Measurements from ENCODE around the gene KLF13.

DNA sequence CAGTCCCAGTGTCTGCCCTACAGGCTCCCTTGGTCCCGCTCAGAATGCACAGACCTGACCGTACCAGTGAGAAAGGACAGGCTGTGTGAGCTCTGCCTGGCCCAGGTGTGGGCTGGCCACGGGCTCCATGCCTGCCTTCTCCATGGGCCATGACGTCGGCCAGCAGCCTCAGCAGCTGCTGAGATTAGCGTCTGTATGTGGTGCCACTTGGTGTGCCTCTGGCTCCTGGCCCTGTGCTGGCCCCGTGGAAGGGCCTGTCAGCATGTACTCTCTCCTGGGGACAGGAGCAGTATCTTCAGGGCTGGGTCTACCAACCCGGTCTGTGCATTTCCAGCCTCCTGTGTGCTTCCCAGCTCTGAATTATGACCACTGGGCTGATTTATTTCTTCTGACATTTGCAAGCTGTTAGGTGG lies 25.7 kb downstream of the KLF13 start:
- TF ChIP-seq, protein P1, sequence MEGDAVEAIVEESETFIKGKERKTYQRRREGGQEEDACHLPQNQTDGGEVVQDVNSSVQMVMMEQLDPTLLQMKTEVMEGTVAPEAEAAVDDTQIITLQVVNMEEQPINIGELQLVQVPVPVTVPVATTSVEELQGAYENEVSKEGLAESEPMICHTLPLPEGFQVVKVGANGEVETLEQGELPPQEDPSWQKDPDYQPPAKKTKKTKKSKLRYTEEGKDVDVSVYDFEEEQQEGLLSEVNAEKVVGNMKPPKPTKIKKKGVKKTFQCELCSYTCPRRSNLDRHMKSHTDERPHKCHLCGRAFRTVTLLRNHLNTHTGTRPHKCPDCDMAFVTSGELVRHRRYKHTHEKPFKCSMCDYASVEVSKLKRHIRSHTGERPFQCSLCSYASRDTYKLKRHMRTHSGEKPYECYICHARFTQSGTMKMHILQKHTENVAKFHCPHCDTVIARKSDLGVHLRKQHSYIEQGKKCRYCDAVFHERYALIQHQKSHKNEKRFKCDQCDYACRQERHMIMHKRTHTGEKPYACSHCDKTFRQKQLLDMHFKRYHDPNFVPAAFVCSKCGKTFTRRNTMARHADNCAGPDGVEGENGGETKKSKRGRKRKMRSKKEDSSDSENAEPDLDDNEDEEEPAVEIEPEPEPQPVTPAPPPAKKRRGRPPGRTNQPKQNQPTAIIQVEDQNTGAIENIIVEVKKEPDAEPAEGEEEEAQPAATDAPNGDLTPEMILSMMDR (conservative IDR thresholded peaks at IDR 0.05 in 1 of 2, IDR thresholded peaks at IDR 0.05 in 1 of 2; ENCODE audit: low read depth in 1 of 2, low read length in 2 of 2), result no peak
- no peak for TF ChIP-seq EZH2 (IDR thresholded peaks at IDR 0.05; ENCODE audit: low read length, missing control alignments)
